K562 (cell line): ENCODE measurements around the gene HDAC2.

ENCODE experiments used
- SREBF1 ChIP-seq: fragments of 150-350 bp; IDR thresholded peaks from 2 replicates; pipeline ENCODE4 v1.6.1; 2014; ENCODE audit warnings: antibody characterized with exemption, low read depth, low read length, borderline replicate concordance
- TEAD1 ChIP-seq, 2 experiments: fragments of 450-650 bp in 1 of 2; sonication (generic) in 1 of 2; formaldehyde crosslinking; IDR thresholded peaks; 2 replicates each; pipeline versions ENCODE4 v1.4.0 to v1.8.0; 2020 to 2022; ENCODE audit warnings: mild to moderate bottlenecking in 2 of 2, missing genetic modification reagents in 1 of 2
- TEAD4 ChIP-seq, 2 experiments: sonication (generic) in 1 of 2; formaldehyde crosslinking in 1 of 2; IDR thresholded peaks; 2 replicates each; pipeline versions ENCODE4 v1.6.1 to v1.8.0; 2012 to 2022; ENCODE audit warnings: borderline replicate concordance in 1 of 2, inconsistent platforms in 1 of 2, low read length in 1 of 2, mild to moderate bottlenecking in 1 of 2, missing genetic modification reagents in 1 of 2
- ZBTB17 ChIP-seq: fragments of 450-650 bp; formaldehyde crosslinking; IDR thresholded peaks from 2 replicates; pipeline ENCODE4 v1.4.0; 2020; ENCODE audit warnings: mild to moderate bottlenecking
- ZFP36 ChIP-seq: fragments of 150-350 bp; IDR thresholded peaks from 2 replicates; pipeline ENCODE4 v1.6.1; 2018; ENCODE audit warnings: low read length, low read depth; ENCODE audit not compliant: partially characterized antibody
- ZNF717 ChIP-seq: fragments of 250-450 bp; sonication (Bioruptor Pico); IDR thresholded peaks from 2 replicates; pipeline ENCODE4 v1.5.0; 2021
- TF ChIP-seq, protein P1 (sequence below), 3 experiments: IDR thresholded peaks in 2 of 3; conservative IDR thresholded peaks in 1 of 3; 2 replicates each; pipeline ENCODE4 v1.5.1; 2011 to 2012; ENCODE audit warnings: low read length in 3 of 3, mild to moderate bottlenecking in 3 of 3, control low read depth in 2 of 3, improper control_type of control experiment in 1 of 3, inconsistent platforms in 1 of 3, low read depth in 1 of 3, mixed read lengths in 1 of 3, moderate library complexity in 1 of 3; ENCODE audit not compliant: insufficient read depth in 2 of 3

DNA sequence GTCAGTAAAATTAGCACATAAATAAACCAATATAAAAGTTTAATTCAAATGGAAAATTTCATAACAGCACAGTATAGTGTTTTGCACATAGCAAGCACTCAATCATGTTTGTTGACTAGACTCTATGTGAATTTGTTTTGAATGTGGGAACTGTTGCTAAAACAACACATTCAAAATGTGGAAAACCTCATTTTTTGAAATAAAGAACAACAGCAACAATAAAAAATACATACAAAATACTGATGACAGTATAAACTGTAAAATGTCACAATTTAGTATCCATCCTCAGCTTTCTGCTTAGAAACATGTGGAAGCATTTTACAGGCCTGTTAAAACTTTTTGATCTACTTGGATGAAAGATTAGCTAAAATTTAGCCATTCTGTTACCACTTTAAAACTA, 47.4 kb downstream of the HDAC2 start:
- no peak for TF ChIP-seq SREBF1
- TF ChIP-seq TEAD1 (CRISPR knock-in tag; IDR thresholded peaks at IDR 0.05) = no peak
- no peak for TF ChIP-seq TEAD4 (IDR thresholded peaks at IDR 0.05; ENCODE audit: low read length)
- TF ChIP-seq TEAD4 (CRISPR knock-in tag; IDR thresholded peaks at IDR 0.05; ENCODE audit: borderline replicate concordance) = no peak
- no peak for TF ChIP-seq ZNF717 (CRISPR knock-in tag)
- no peak for TF ChIP-seq ZFP36
- TF ChIP-seq ZBTB17 = no peak
- TF ChIP-seq, protein P1, sequence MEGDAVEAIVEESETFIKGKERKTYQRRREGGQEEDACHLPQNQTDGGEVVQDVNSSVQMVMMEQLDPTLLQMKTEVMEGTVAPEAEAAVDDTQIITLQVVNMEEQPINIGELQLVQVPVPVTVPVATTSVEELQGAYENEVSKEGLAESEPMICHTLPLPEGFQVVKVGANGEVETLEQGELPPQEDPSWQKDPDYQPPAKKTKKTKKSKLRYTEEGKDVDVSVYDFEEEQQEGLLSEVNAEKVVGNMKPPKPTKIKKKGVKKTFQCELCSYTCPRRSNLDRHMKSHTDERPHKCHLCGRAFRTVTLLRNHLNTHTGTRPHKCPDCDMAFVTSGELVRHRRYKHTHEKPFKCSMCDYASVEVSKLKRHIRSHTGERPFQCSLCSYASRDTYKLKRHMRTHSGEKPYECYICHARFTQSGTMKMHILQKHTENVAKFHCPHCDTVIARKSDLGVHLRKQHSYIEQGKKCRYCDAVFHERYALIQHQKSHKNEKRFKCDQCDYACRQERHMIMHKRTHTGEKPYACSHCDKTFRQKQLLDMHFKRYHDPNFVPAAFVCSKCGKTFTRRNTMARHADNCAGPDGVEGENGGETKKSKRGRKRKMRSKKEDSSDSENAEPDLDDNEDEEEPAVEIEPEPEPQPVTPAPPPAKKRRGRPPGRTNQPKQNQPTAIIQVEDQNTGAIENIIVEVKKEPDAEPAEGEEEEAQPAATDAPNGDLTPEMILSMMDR (IDR thresholded peaks at IDR 0.05 in 2 of 3, conservative IDR thresholded peaks at IDR 0.05 in 1 of 3; ENCODE audit: insufficient read depth in 2 of 3, low read depth in 1 of 3, low read length in 3 of 3) = no peak
